PC-9 (cell line): ENCODE results near the gene C12orf50. TPM values are rescaled to one million over a fixed set of nuclear protein-coding genes. Genes with fewer than 3 reads are reported as not detected.

Experiments used
- BruUV-seq: library from RNA; stranded (reverse); fragments of 400-500 nt; replicated peaks from 2 replicates; lab custom pipeline; 2021; lab: Mats Ljungman, UMichigan
- CTCF ChIA-PET: fragments of 300-600 bp; sonication (Branson Sonifier 250); formaldehyde crosslinking; loops from one replicate; lab custom pipeline; 2022; ENCODE audit warnings: antibody characterized with exemption; lab: Charles Lee
- POLR2A ChIA-PET: fragments of 300-600 bp; sonication (Branson Sonifier 250); formaldehyde crosslinking; loops from one replicate; lab custom pipeline; 2022; ENCODE audit warnings: antibody characterized with exemption; ENCODE audit not compliant: unreplicated experiment; lab: Charles Lee
- DNase-seq, 2 experiments: peaks; one replicate each; pipeline versions ENCODE4 v3.0.0 to v3.0.0-alpha.2; 2015 to 2022; ENCODE audit warnings: mixed read lengths in 1 of 2
- H2AFZ ChIP-seq: fragments of 200-600 bp; sonication (generic); 2 replicates; pipeline ENCODE4 v1.8.1; 2017; ENCODE audit warnings: antibody characterized with exemption
- H3F3A ChIP-seq: fragments of 200-600 bp; sonication (generic); 2 replicates; pipeline ENCODE4 v1.8.1; 2017; ENCODE audit warnings: antibody characterized with exemption, mild to moderate bottlenecking, low read depth; ENCODE audit not compliant: insufficient read depth
- H3K27ac ChIP-seq: fragments of 200-600 bp; sonication (generic); 2 replicates; pipeline ENCODE4 v1.6.1; 2016; ENCODE audit warnings: mixed run types
- H3K27me3 ChIP-seq: fragments of 200-600 bp; sonication (generic); 2 replicates; pipeline ENCODE4 v1.6.1; 2016; ENCODE audit warnings: low read depth, mixed run types; ENCODE audit not compliant: insufficient read depth
- H3K36me3 ChIP-seq: fragments of 200-600 bp; sonication (generic); 2 replicates; pipeline ENCODE4 v1.6.1; 2016; ENCODE audit warnings: low read depth, mixed run types
- H3K4me1 ChIP-seq: fragments of 200-600 bp; sonication (generic); replicated peaks from 2 replicates; pipeline ENCODE4 v1.6.1; 2016; ENCODE audit warnings: mixed run types; ENCODE audit not compliant: insufficient read depth
- H3K4me2 ChIP-seq: fragments of 200-600 bp; sonication (generic); 2 replicates; pipeline ENCODE4 v1.6.1; 2017; ENCODE audit warnings: mixed run types
- H3K4me3 ChIP-seq: fragments of 200-600 bp; sonication (generic); 2 replicates; pipeline ENCODE4 v1.6.1; 2016; ENCODE audit warnings: mixed run types
- H3K79me2 ChIP-seq: fragments of 200-600 bp; sonication (generic); 2 replicates; pipeline ENCODE4 v1.6.1; 2017; ENCODE audit warnings: low read depth, mixed run types
- H3K9me2 ChIP-seq: fragments of 200-600 bp; sonication (generic); 2 replicates; pipeline ENCODE4 v1.8.1; 2017; ENCODE audit warnings: mild to moderate bottlenecking; ENCODE audit not compliant: insufficient read depth
- H3K9me3 ChIP-seq: fragments of 200-600 bp; sonication (generic); 2 replicates; pipeline ENCODE4 v1.8.1; 2016; ENCODE audit warnings: low read depth; ENCODE audit not compliant: insufficient read depth
- H4K20me1 ChIP-seq: fragments of 200-600 bp; sonication (generic); 2 replicates; pipeline ENCODE4 v1.8.1; 2017; ENCODE audit not compliant: insufficient read depth
- CTCF ChIP-seq: fragments of 200-600 bp; sonication (generic); conservative IDR thresholded peaks from 2 replicates; pipeline ENCODE4 v1.6.1; 2017; ENCODE audit warnings: mixed run types, antibody characterized with exemption, mild to moderate bottlenecking, moderate library complexity
- EZH2 ChIP-seq: fragments of 200-600 bp; sonication (generic); IDR thresholded peaks from 2 replicates; pipeline ENCODE4 v1.8.0; 2017; ENCODE audit warnings: antibody characterized with exemption, low read depth
- intact Hi-C: fragments of 100-400 bp; cut with micrococcal nuclease; formaldehyde crosslinking; loops from one replicate; pipeline ENCODE4 v1.10.0; 2022; ENCODE audit not compliant: unreplicated experiment
- total RNA-seq: library from RNA; stranded (reverse); gene quantifications from 2 replicates; pipeline ENCODE4 v1.2.3, GENCODE V29; 2021

The C12orf50 gene
- total RNA-seq, 1 experiment from 2014 or later = not detected

GRCh38 chr12:87952223-87952622 lies 77.0 kb downstream of the C12orf50 start:
- Histone ChIP-seq H3K4me1 (no peaks in the 10 kb centered on the region), H3K4me3 (no peak overlapping the region), H3K27me3 (no peaks in the 10 kb centered on the region), H3K4me2 (no peak overlapping the region), H3K9me3 (no peaks in the 10 kb centered on the region), H3K79me2 (no peaks in the 10 kb centered on the region), H4K20me1 (no peaks in the 10 kb centered on the region), H3K27ac (no peak overlapping the region), H3F3A (no peaks in the 10 kb centered on the region), H3K9me2 (no peaks in the 10 kb centered on the region), H2AFZ (no peak overlapping the region), H3K36me3 (no peaks in the 10 kb centered on the region)
- intact Hi-C loops = no loop called here
- TF ChIP-seq EZH2 (no peak), CTCF (no peak)
- CTCF ChIA-PET = no interaction called here
- DNase-seq = no peak
- POLR2A ChIA-PET = no interaction called here
- no TSS peak for BruUV-seq

- TF ChIP-seq EZH2 (no peak), CTCF (no peak)
- Histone ChIP-seq H3K4me1 (no peaks in the 10 kb centered on the region), H3K9me2 (no peaks in the 10 kb centered on the region), H3K79me2 (no peaks in the 10 kb centered on the region), H3F3A (no peaks in the 10 kb centered on the region), H4K20me1 (no peaks in the 10 kb centered on the region), H3K4me2 (no peak overlapping the region), H3K36me3 (no peaks in the 10 kb centered on the region), H3K27me3 (no peaks in the 10 kb centered on the region), H3K27ac (no peak overlapping the region), H3K4me3 (no peak overlapping the region), H3K9me3 (no peaks in the 10 kb centered on the region), H2AFZ (no peak overlapping the region)
- no peak for DNase-seq
- intact Hi-C loops = no loop called here
- BruUV-seq = no TSS peak
- ChIA-PET CTCF (no interaction called here), POLR2A (no interaction called here)
Observed at GRCh38 chr12:87943762-87944161, 85.4 kb downstream of the C12orf50 start.

- H3K9me2 ChIP-seq = no peaks in the 10 kb centered on the region
- H3K9me3 ChIP-seq = no peaks in the 10 kb centered on the region
- intact Hi-C loops = no loop called here
- H3K27me3 ChIP-seq = no peaks in the 10 kb centered on the region
- no peak overlapping the region for H3K4me2 ChIP-seq
- ChIA-PET POLR2A (no interaction called here), CTCF (interaction anchor here (0.6 kb wide), 1 partner anchor 1700 kb away, joined by 3 read pairs; no protein-coding TSS in a partner anchor)
- H3K4me3 ChIP-seq = no peak overlapping the region
- no peak for DNase-seq
- no peaks in the 10 kb centered on the region for H3F3A ChIP-seq
- H3K27ac ChIP-seq = no peak overlapping the region
- BruUV-seq = no TSS peak
- H3K36me3 ChIP-seq = no peaks in the 10 kb centered on the region
- H2AFZ ChIP-seq = no peak overlapping the region
- TF ChIP-seq EZH2 = no peak
- TF ChIP-seq CTCF = no peak
- no peaks in the 10 kb centered on the region for H4K20me1 ChIP-seq
- no peaks in the 10 kb centered on the region for H3K4me1 ChIP-seq
- no peaks in the 10 kb centered on the region for H3K79me2 ChIP-seq
Observed at GRCh38 chr12:87943023-87943422, 86.2 kb downstream of the C12orf50 start.
